GM19043 (cell line): ENCODE data around the gene GDPD5.

ENCODE experiments used
- ATAC-seq: cut with Tn5 transposase; IDR thresholded peaks from one replicate; pipeline ENCODE4 v1.9.1; 2021; ENCODE audit warnings: low read depth; ENCODE audit not compliant: unreplicated experiment

The GDPD5 gene

GRCh38 chr11:75408957-75409219 is 116.9 kb downstream of the GDPD5 start:
- ATAC-seq = no peak

GRCh38 chr11:75406338-75406777 is 119.4 kb downstream of the GDPD5 start:
- no peak for ATAC-seq

GRCh38 chr11:75403983-75404658 is 121.6 kb downstream of the GDPD5 start:
- ATAC-seq = no peak

GRCh38 chr11:75403037-75403436 is 122.7 kb downstream of the GDPD5 start:
- ATAC-seq = no peak

- no peak for ATAC-seq
Observed at GRCh38 chr11:75402002-75402773, 123.6 kb downstream of the GDPD5 start.

- no peak for ATAC-seq
Observed at GRCh38 chr11:75400146-75400865, 125.4 kb downstream of the GDPD5 start.

GRCh38 chr11:75399344-75400145 is 126.2 kb downstream of the GDPD5 start, which contains the start of gene RPS3:
Gene RPS3 (plus strand): TSS chr11:75399518. CDS start chr11:75399548, 30 bp downstream.
- ATAC-seq = peak; percentile 76

GRCh38 chr11:75398906-75399305 is 126.8 kb downstream of the GDPD5 start:
- no peak for ATAC-seq

- ATAC-seq = no peak
Observed at GRCh38 chr11:75394085-75394840, 131.5 kb downstream of the GDPD5 start.

- ATAC-seq = no peak
Observed at GRCh38 chr11:75389925-75390324, 135.8 kb downstream of the GDPD5 start.

GRCh38 chr11:75389276-75389605 is 136.5 kb downstream of the GDPD5 start:
- no peak for ATAC-seq

- peak; percentile 63 for ATAC-seq
Observed at GRCh38 chr11:75388386-75389275, 137.1 kb downstream of the GDPD5 start.

GRCh38 chr11:75387736-75388294 is 137.9 kb downstream of the GDPD5 start:
- ATAC-seq = no peak

GRCh38 chr11:75386942-75387630 is 138.7 kb downstream of the GDPD5 start:
- ATAC-seq = no peak
